IPS-20b (cell line): ENCODE data around the gene MCOLN2.

ENCODE experiments used
- H3K27ac ChIP-seq: one replicate; pipeline ENCODE4 v1.5.1; 2013; ENCODE audit warnings: low read length
- H3K27me3 ChIP-seq: 2 replicates; pipeline ENCODE4 v1.6.1; 2013; ENCODE audit warnings: mild to moderate bottlenecking, low read length, inconsistent platforms; ENCODE audit not compliant: insufficient read depth
- H3K36me3 ChIP-seq: 2 replicates; pipeline ENCODE4 v1.6.1; 2013; ENCODE audit warnings: low read depth, mild to moderate bottlenecking, inconsistent platforms, low read length, moderate library complexity; ENCODE audit not compliant: insufficient read depth
- H3K4me1 ChIP-seq: 2 replicates; pipeline ENCODE4 v1.6.1; 2013; ENCODE audit warnings: mild to moderate bottlenecking, control low read depth, inconsistent platforms, low read length, moderate library complexity; ENCODE audit not compliant: insufficient read depth
- H3K4me3 ChIP-seq: 2 replicates; pipeline ENCODE4 v1.5.1; 2013; ENCODE audit warnings: mild to moderate bottlenecking, low read length, inconsistent platforms
- H3K9ac ChIP-seq: 2 replicates; pipeline ENCODE4 v1.6.1; 2013; ENCODE audit warnings: low read depth, mild to moderate bottlenecking, inconsistent platforms, low read length, moderate library complexity
- H3K9me3 ChIP-seq: 2 replicates; pipeline ENCODE4 v1.6.1; 2013; ENCODE audit warnings: mild to moderate bottlenecking, low read depth, low read length, inconsistent platforms; ENCODE audit not compliant: insufficient read depth

The MCOLN2 gene

GRCh38 chr1:84973498-84974334 lies 23.2 kb downstream of the MCOLN2 start:
- Histone ChIP-seq H3K27me3 (no peaks in the 10 kb centered on the region), H3K4me1 (no peaks in the 10 kb centered on the region), H3K4me3 (no peak overlapping the region), H3K27ac (no peak overlapping the region), H3K36me3 (no peaks in the 10 kb centered on the region), H3K9me3 (no peaks in the 10 kb centered on the region), H3K9ac (no peak overlapping the region)

DNA sequence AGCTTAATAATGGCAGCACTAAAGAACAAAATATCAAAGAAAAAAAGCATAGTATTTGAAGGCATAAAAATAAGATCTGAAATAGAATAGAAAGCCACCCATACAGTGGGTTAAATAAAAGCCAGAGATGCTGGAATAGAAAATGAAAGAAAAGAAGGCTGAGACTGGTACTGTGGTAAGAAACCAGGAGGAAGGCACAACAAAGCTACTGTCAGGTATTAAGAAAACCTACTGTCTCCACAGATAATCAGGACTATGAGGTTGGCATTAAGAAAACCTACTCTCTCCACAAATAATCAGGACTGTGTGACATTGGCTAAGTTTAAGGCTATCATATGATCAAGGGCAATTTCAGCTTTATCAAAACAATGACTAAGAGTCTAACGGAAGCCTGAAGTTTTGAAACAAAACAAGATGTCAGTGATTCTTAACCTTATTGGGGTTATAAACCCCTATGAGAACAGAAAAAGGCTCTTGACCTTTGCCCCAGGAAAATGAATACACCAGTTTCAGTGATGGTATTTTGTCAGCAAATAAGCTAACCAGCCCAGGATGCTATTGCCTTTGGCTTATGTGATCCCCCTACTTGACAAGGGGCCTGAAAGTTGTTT lies 24.4 kb downstream of the MCOLN2 start:
- Histone ChIP-seq H3K36me3 (no peaks in the 10 kb centered on the region), H3K9me3 (no peaks in the 10 kb centered on the region), H3K27ac (no peak overlapping the region), H3K27me3 (no peaks in the 10 kb centered on the region), H3K4me1 (no peaks in the 10 kb centered on the region), H3K4me3 (no peak overlapping the region), H3K9ac (no peak overlapping the region)

DNA sequence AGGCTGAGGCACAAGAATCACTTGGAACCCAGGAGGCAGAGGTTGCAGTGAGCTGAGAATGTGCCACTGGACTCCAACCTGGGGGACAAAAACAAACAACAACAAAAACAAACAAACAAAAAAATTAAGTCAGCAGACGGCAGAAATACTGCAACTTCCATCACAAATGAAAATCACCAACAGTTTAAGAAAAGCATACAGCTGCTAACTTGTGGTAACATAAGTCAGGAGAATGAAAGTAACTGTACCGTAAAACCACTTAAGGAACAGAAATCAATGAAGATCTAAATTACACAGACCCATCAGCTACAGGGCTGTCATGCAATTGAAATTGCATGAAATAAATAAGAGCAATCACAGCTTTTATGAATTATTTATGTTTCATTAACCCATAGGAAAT lies 25.0 kb downstream of the MCOLN2 start:
- H3K4me3 ChIP-seq: no peak overlapping the region
- H3K27me3 ChIP-seq: no peaks in the 10 kb centered on the region
- H3K9ac ChIP-seq: no peak overlapping the region

DNA sequence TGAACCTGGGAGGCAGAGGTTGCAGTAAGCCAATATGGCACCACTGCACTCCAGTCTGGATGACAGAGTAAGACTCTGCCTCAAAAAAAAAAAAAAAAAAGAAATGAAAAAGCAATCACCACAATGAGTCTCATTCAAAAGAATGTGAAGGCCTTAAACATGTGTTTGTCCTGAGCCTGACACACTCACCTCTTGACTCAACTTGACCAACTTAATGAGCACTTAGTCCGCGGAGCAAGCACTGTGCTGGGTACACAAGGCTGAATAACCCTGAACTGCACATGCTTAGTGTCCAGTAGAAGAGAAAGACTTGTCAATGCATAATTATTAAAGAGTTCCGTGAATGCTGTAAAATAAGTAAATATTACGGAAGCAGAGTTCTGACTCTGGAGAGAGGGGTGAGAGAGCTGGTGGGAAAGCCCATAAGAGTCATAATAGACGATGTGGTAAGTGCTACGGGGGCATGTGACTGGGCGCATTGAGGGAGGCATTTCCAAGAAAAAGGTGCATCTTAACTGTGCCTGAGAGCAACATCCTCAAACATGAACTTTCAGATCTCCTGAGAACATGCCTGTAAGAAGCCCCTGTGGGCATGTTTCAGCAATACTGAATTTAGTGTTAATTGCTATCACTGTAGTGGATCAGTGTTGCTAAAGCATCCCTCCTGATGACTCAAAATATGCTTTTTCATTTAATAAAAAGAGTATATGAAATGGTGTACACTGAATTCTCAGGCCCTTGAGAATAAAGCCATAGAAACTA lies 27.2 kb downstream of the MCOLN2 start:
- H3K4me1 ChIP-seq: no peaks in the 10 kb centered on the region

More for the DNA sequence above, 25.0 kb downstream of the MCOLN2 start:
- H3K27ac ChIP-seq: no peak overlapping the region
- H3K4me1 ChIP-seq: no peaks in the 10 kb centered on the region
- H3K36me3 ChIP-seq: no peaks in the 10 kb centered on the region
- no peaks in the 10 kb centered on the region for H3K9me3 ChIP-seq

DNA sequence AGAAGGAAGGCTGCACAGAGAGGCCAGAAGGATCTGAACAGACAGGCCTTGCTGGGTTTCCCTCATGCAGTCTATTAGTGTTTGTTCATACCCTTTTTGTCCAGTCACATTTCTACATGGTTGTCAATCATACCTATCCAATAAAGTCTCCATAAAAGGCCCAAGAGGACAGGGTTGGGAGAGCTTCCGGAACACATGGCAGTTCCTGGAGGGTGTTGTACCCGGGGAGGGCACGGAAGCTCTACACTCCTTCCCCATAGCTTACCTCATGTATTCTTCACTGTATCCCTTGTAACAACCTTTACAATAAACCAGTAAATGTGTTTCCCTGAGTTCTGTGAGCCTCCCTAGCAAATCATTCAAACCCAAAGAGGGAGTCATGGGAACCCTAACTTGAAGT lies 28.0 kb downstream of the MCOLN2 start:
- no peak overlapping the region for H3K27ac ChIP-seq
- H3K4me1 ChIP-seq: no peaks in the 10 kb centered on the region
- no peak overlapping the region for H3K9ac ChIP-seq
- H3K4me3 ChIP-seq: no peak overlapping the region
- H3K9me3 ChIP-seq: no peaks in the 10 kb centered on the region; the same call in 1 of the 2 replicates
- H3K27me3 ChIP-seq: no peaks in the 10 kb centered on the region
- no peaks in the 10 kb centered on the region for H3K36me3 ChIP-seq

More for the DNA sequence above, 27.2 kb downstream of the MCOLN2 start:
- Histone ChIP-seq H3K27me3 (no peaks in the 10 kb centered on the region), H3K27ac (no peak overlapping the region), H3K9ac (no peak overlapping the region), H3K9me3 (no peaks in the 10 kb centered on the region; the same call in 1 of the 2 replicates), H3K4me3 (no peak overlapping the region), H3K36me3 (no peaks in the 10 kb centered on the region)

GRCh38 chr1:84968101-84968500 lies 28.8 kb downstream of the MCOLN2 start:
- H3K27ac ChIP-seq: no peak overlapping the region
- no peaks in the 10 kb centered on the region; the same call in 1 of the 2 replicates for H3K9me3 ChIP-seq
- H3K9ac ChIP-seq: no peak overlapping the region
- H3K4me1 ChIP-seq: no peaks in the 10 kb centered on the region
- no peak overlapping the region for H3K4me3 ChIP-seq
- H3K27me3 ChIP-seq: no peaks in the 10 kb centered on the region
- no peaks in the 10 kb centered on the region for H3K36me3 ChIP-seq

GRCh38 chr1:84967666-84968065 lies 29.2 kb downstream of the MCOLN2 start:
- Histone ChIP-seq H3K4me1 (no peaks in the 10 kb centered on the region), H3K27ac (no peak overlapping the region), H3K9me3 (no peaks in the 10 kb centered on the region; the same call in 1 of the 2 replicates), H3K27me3 (no peaks in the 10 kb centered on the region), H3K9ac (no peak overlapping the region), H3K36me3 (no peaks in the 10 kb centered on the region), H3K4me3 (no peak overlapping the region)

- Histone ChIP-seq H3K27me3 (no peaks in the 10 kb centered on the region), H3K4me3 (no peak overlapping the region), H3K9me3 (no peaks in the 10 kb centered on the region; the same call in 1 of the 2 replicates), H3K9ac (no peak overlapping the region), H3K36me3 (no peaks in the 10 kb centered on the region), H3K27ac (no peak overlapping the region), H3K4me1 (no peaks in the 10 kb centered on the region)
Measured at GRCh38 chr1:84963021-84963420, 33.9 kb downstream of the MCOLN2 start.

- H3K9me3 ChIP-seq: no peaks in the 10 kb centered on the region; the same call in 1 of the 2 replicates
- H3K9ac ChIP-seq: no peak overlapping the region
- H3K27ac ChIP-seq: no peak overlapping the region
Measured at GRCh38 chr1:84961316-84961715, 35.6 kb downstream of the MCOLN2 start.

GRCh38 chr1:84960371-84960770 lies 36.5 kb downstream of the MCOLN2 start:
- Histone ChIP-seq H3K9me3 (no peaks in the 10 kb centered on the region; the same call in 1 of the 2 replicates), H3K9ac (no peak overlapping the region), H3K4me1 (no peaks in the 10 kb centered on the region), H3K36me3 (no peaks in the 10 kb centered on the region), H3K27ac (no peak overlapping the region), H3K27me3 (no peaks in the 10 kb centered on the region), H3K4me3 (no peak overlapping the region)

More at GRCh38 chr1:84961316-84961715, 35.6 kb downstream of the MCOLN2 start:
- H3K4me1 ChIP-seq: no peaks in the 10 kb centered on the region
- H3K27me3 ChIP-seq: no peaks in the 10 kb centered on the region
- no peak overlapping the region for H3K4me3 ChIP-seq
- H3K36me3 ChIP-seq: no peaks in the 10 kb centered on the region

DNA sequence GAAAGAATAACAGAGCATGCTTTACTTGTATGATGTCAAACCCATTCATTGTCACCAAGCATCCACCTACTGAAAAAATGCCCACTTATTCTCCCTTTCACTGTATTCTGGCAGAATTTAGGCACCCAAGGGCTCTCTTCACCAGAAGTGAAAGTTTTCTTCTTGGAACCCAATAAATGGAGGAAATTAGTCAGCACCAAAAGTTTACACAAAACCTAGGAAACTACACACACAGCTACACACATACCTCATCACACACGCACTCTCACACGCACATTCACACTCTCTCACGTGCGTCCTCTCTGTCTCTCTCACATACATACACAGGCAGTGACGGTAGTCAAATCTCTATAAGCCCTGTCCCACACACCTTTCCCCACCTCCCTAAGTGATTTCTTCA lies 37.6 kb downstream of the MCOLN2 start:
- no peak overlapping the region for H3K9ac ChIP-seq
- no peak overlapping the region for H3K27ac ChIP-seq
- H3K4me1 ChIP-seq: no peaks in the 10 kb centered on the region
- H3K9me3 ChIP-seq: no peaks in the 10 kb centered on the region
- H3K36me3 ChIP-seq: no peaks in the 10 kb centered on the region
- H3K4me3 ChIP-seq: no peak overlapping the region
- H3K27me3 ChIP-seq: no peaks in the 10 kb centered on the region
